GM18868 (cell line): Measurements from ENCODE around the gene SAMD7.

Source experiments
- ATAC-seq: cut with Tn5 transposase; IDR thresholded peaks from one replicate; pipeline ENCODE4 v1.9.1; 2021; ENCODE audit warnings: mild to moderate bottlenecking, moderate library complexity; ENCODE audit not compliant: unreplicated experiment

The SAMD7 gene

GRCh38 chr3:169907476-169907875 is 3.9 kb upstream of the SAMD7 start:
- no peak for ATAC-seq

DNA sequence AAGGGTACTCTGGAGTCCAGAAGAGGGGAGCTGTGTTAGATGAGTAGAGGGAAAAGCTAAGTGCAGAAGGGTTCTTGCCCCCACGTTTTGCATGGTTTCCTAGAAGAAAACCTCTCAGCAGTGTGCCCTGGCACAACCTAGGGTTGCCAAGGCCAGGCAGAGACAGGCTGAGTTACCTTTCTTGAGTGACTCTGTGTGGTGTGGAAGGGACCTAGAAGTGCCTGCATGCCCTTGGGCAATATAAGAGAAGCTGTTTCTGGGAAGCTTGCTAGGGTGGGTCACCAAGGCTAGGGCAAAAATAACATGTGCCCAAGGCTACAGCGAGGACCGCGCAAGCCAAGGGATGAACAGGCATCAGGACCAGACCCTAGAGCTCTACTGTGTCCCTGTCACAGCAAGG is 3.4 kb upstream of the SAMD7 start:
- ATAC-seq: no peak

DNA sequence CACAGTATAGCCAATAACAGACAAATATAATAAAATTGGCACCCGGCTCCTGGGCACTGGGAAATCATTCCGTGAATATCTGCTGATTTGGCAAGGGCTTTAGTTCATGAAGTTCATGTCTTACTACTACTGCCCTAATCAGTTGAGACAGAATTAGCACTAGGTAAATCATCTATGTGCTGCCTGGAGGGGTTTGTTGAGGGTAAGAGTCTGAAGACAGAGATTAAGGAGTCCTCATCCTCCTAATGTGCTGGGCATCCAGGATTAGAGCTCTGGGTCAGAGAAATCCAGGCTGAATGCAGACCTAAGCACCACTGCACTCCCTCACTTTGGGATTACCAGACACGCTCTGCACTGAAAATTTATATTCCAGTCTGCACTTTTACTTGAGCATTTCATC is 2.0 kb downstream of the SAMD7 start:
- no peak for ATAC-seq

DNA sequence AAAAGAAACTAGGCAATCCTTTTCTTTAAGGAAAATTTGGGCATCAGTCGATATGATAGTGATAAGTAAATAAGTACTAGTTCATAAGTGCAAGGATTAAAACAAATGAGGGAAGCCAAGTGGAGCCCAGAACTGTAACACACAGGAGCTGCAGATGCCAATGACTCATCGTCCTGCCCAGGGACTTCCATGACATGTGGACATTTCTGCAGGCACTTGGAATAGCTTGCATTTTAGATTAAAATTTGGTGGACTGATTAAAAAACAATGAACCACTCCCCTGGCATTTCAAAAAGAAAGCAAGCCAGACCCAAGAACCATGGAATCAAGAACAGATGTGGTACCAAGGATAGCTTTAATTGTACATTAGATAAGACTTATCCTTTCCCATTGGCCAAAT is 2.9 kb downstream of the SAMD7 start:
- no peak for ATAC-seq

- ATAC-seq: no peak
Measured at GRCh38 chr3:169923189-169923588, 11.8 kb downstream of the SAMD7 start.

DNA sequence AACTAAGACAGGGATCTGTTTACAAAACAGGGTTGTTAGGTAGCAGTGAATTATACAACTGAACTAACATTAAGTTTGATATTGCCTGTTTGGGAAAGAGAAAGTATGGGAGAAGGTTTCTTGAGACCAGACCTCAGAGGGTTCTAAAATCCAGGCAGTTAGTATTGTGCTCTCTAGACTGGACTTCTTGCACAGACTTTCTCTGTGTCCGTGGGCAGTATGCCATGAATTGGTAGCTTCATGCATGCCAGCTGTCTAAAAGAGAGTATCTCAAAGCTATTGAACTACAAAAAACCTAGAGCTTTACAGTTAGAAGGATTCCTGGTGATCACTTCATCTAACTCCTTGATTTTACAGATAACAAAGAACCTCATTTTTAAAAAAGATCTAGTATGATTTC is 12.5 kb downstream of the SAMD7 start:
- no peak for ATAC-seq

DNA sequence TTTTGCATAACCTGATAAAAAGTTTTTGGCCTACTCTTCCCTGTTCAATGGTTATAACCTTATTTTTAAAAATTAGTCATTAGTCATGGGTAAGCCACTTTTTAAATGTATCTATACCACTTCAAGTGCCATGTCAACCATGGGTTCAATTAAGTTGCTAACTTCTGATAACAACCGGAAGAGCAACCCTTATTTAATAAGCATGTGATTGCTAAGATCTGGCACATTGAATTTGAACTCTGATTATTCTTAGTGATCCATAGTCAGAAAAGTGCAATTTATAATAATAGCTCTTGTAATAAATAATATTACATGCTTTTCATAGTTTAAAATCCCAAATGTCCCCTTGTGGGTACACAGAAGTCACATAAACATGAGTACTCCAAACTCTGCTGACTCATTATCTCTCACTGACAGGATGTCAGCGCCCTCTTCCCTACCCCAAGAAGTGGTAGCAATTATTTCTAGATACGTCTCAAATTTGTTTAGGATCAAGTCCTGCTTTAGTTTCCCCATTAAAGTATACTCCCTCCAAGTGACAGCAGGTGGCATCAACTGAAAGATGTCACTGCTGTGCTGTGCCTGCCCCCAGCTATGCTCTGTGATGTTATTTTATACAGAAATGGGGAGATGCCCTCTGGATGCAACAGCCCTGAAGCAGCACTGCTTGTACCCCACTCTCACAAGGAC is 18.6 kb downstream of the SAMD7 start:
- ATAC-seq: peak; percentile 32

DNA sequence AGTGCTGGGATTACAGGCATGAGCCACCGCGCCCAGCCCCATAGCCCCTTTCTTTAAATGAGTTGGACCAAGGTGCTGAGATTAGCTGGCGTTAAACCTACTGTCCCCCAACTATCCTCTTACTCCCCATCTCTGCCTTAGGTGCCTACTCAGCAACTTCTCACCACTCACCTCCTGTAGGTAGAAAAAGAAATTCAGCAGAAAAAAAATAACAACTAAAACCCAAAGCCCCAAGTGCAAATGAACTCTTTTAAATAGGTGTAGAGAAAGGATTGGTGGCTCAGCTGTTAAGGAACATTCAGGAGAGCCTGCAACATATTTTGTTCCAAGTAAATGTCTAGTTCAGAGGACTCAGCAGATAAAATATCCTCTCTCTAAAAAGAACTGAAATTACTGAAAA is 19.5 kb downstream of the SAMD7 start:
- no peak for ATAC-seq

GRCh38 chr3:169931747-169932520 is 20.6 kb downstream of the SAMD7 start:
- ATAC-seq: peak; percentile 95

GRCh38 chr3:169939320-169939719 is 27.9 kb downstream of the SAMD7 start:
- no peak for ATAC-seq

- ATAC-seq: no peak
Measured at GRCh38 chr3:169939751-169940150, 28.4 kb downstream of the SAMD7 start.

- ATAC-seq: peak; percentile 68
Measured at GRCh38 chr3:169940470-169941181, 29.3 kb downstream of the SAMD7 start.

GRCh38 chr3:169945313-169945712 is 33.9 kb downstream of the SAMD7 start:
- peak; percentile 90 for ATAC-seq

DNA sequence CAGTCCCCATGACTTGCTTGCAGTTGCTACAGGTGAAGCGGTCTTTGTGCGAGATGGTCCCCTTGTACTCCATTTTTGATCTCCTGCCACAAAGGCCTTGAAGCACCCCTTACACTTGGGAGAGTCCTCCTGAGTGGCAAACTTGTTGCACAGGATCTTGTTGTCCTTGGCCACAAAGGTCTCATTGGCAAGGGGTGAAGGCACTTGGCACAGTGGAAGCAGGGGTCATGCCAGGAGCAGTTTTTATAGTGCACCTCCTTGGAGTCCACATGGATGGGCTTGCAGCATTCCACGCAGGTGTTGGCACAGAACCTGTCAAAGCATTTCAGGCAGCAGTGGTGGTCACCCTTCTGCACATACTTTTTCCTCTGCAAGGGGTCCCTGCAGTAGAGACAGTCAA is 35.0 kb downstream of the SAMD7 start:
- no peak for ATAC-seq

GRCh38 chr3:169948559-169949448 is 37.4 kb downstream of the SAMD7 start:
- ATAC-seq: peak; percentile 23

DNA sequence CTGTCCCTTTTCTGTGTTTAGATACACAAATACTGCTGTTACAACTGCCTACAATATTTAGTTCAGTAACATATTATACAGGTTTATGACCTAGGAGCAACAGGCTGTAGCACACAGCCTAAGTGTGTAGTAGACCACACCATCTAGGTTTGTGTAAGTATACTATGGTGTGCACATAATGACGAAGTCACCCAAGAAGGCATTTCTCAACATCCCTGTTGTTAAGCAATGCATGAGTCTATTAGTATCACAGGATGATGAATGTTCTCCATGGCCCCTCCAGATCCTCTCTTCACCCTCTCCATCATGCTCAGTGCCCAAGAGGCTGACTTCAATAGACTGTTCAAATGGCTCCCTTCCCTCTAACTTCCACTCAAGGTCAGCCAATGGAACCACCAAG is 40.7 kb downstream of the SAMD7 start:
- ATAC-seq: no peak

- ATAC-seq: peak; percentile 39
Measured at GRCh38 chr3:169953462-169954141, 42.2 kb downstream of the SAMD7 start.

DNA sequence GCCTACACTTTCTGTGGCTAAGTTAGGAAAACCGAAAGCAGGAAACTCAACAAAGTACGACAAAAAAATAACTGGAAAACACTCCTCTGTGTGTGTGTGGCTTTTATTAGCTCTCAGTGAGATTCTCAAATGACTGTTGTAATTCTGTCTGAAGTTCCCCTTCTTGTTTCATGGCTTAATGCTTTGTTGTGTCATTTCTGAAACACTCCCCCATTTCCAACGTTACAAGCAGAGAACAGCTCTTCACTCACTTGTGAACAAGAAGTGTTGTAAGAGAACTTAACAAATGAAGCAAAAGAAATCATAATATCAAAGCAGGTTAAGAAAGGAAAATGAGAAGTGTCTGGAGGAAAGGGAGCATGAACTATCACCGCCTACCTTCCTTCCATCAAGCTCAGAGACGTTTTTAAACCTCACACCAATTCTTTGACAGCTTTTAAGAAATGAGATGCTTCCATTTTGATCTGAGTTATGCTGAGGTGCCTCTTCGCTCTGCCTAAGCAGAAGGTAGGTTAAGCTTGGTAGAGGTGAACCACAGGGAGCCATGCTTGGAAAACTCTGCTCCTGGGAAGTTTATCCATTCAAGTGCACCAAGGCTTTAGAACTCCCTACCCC is 42.9 kb downstream of the SAMD7 start:
- peak; percentile 89 for ATAC-seq

DNA sequence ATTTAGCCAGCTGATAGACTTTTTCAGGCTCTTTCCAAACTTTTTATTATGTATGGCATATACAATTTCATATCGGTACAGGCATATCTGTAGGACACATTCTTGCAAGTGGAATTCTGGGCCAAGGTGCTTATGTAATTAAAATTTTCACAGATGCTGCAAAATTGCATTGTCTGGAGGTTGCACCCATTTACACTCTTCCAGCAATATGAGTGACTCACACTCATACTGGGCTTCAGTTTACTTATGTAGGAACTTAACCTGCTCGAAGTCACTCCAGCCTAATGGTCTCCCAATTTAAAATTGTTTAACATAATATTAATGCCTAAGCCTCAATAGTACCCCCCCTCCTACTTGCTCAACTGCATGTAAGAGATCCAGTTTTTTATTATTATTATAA is 44.0 kb downstream of the SAMD7 start:
- ATAC-seq: no peak

- ATAC-seq: no peak
Measured at GRCh38 chr3:169964176-169964575, 52.8 kb downstream of the SAMD7 start.
